NCI-H524 treated with DMSO at 0.1 percent for 48 hours (cell line): ENCODE measurements around the gene VPS41.

ENCODE experiments used
- DNase-seq: peaks from one replicate; lab custom pipeline; 2025; lab: John Stamatoyannopoulos, UW

The VPS41 gene

GRCh38 chr7:38905056-38905759 lies 3.8 kb downstream of the VPS41 start:
- no peak for DNase-seq

- no peak for DNase-seq
Measured at GRCh38 chr7:38903057-38903456, 5.9 kb downstream of the VPS41 start.

- no peak for DNase-seq
Measured at GRCh38 chr7:38902449-38902848, 6.5 kb downstream of the VPS41 start.

GRCh38 chr7:38893061-38893460 lies 15.9 kb downstream of the VPS41 start:
- DNase-seq = no peak

- DNase-seq = no peak
Measured at GRCh38 chr7:38890597-38890996, 18.4 kb downstream of the VPS41 start.

- no peak for DNase-seq
Measured at GRCh38 chr7:38889872-38890432, 19.0 kb downstream of the VPS41 start.

- DNase-seq = no peak
Measured at GRCh38 chr7:38889079-38889478, 19.9 kb downstream of the VPS41 start.

- DNase-seq = no peak
Measured at GRCh38 chr7:38886265-38886664, 22.7 kb downstream of the VPS41 start.

GRCh38 chr7:38883706-38884105 lies 25.3 kb downstream of the VPS41 start:
- no peak for DNase-seq

GRCh38 chr7:38881947-38882684 lies 26.9 kb downstream of the VPS41 start:
- DNase-seq = no peak

GRCh38 chr7:38881015-38881414 lies 28.0 kb downstream of the VPS41 start:
- no peak for DNase-seq

- no peak for DNase-seq
Measured at GRCh38 chr7:38880454-38880853, 28.5 kb downstream of the VPS41 start.

- no peak for DNase-seq
Measured at GRCh38 chr7:38880035-38880434, 29.0 kb downstream of the VPS41 start.

GRCh38 chr7:38878694-38879457 lies 30.1 kb downstream of the VPS41 start:
- no peak for DNase-seq

- DNase-seq = no peak
Measured at GRCh38 chr7:38873433-38873832, 35.6 kb downstream of the VPS41 start.

GRCh38 chr7:38872202-38872601 lies 36.8 kb downstream of the VPS41 start:
- DNase-seq = no peak

GRCh38 chr7:38870147-38870546 lies 38.8 kb downstream of the VPS41 start:
- DNase-seq = no peak

GRCh38 chr7:38863601-38864291 lies 45.2 kb downstream of the VPS41 start:
- DNase-seq = no peak

GRCh38 chr7:38862666-38863065 lies 46.3 kb downstream of the VPS41 start:
- no peak for DNase-seq

GRCh38 chr7:38858259-38858884 lies 50.6 kb downstream of the VPS41 start:
- DNase-seq = no peak

GRCh38 chr7:38855867-38856266 lies 53.1 kb downstream of the VPS41 start:
- DNase-seq = no peak
